GM13977 (cell line): Measurements from ENCODE around the gene ANKRD33B.
"Not testable (repeated sequence)": the region's sequence is repeated elsewhere in the genome, so short reads cannot be mapped to it uniquely, and the experiment has no call there.

Experiments used
- DNase-seq: peaks from one replicate; pipeline ENCODE4 v3.0.0; 2012; ENCODE audit warnings: low spot score
- CTCF ChIP-seq: IDR thresholded peaks from 2 replicates; pipeline ENCODE4 v1.5.1; 2012; ENCODE audit warnings: mild to moderate bottlenecking, control low read depth; ENCODE audit not compliant: insufficient read depth; ENCODE audit errors: extremely low read depth, missing control alignments
- in situ Hi-C: fragments of 300-500 bp; cut with MboI; formaldehyde crosslinking; loops from one replicate; pipeline ENCODE4 v1.12.0; 2022; ENCODE audit warnings: low sequenced_read_pairs, low pct_unique_long_range_greater_than_20kb, mixed read lengths, inconsistent platforms; ENCODE audit not compliant: unreplicated experiment

ANKRD33B gene

GRCh38 chr5:10563945-10564837 lies at the start of gene ANKRD33B:
TSS of gene ANKRD33B (plus strand) at chr5:10564070. CDS start at chr5:10564468, 398 bp downstream.
- in situ Hi-C loops: no loop called here
- TF ChIP-seq CTCF: no peak
- DNase-seq: peak; percentile 94

GRCh38 chr5:10514572-10514971 lies 49.3 kb upstream of the ANKRD33B start:
- in situ Hi-C loops, DNase-seq: not testable (repeated sequence)

- in situ Hi-C loops: no loop called here
- TF ChIP-seq CTCF: no peak
- no peak for DNase-seq
Measured at GRCh38 chr5:10515492-10515891, 48.4 kb upstream of the ANKRD33B start.

GRCh38 chr5:10518347-10518746 lies 45.5 kb upstream of the ANKRD33B start:
- DNase-seq: no peak
- in situ Hi-C loops: no loop called here
- TF ChIP-seq CTCF: no peak

GRCh38 chr5:10519729-10520128 lies 44.1 kb upstream of the ANKRD33B start:
- in situ Hi-C loops: no loop called here
- no peak for TF ChIP-seq CTCF
- no peak for DNase-seq

GRCh38 chr5:10520706-10521105 lies 43.2 kb upstream of the ANKRD33B start:
- no peak for DNase-seq
- in situ Hi-C loops: no loop called here
- TF ChIP-seq CTCF: no peak

- DNase-seq: no peak
- in situ Hi-C loops: no loop called here
- TF ChIP-seq CTCF: peak; percentile 48
Measured at GRCh38 chr5:10521466-10522223, 42.2 kb upstream of the ANKRD33B start.
